GM12878 (cell line): ENCODE results near the gene DMRTC2. TPM values are rescaled to one million over a fixed set of nuclear protein-coding genes. Genes with fewer than 3 reads are reported as not detected.

Experiments
- ATF2 ChIP-seq: IDR thresholded peaks from 2 replicates; pipeline ENCODE4 v1.6.1; 2012; ENCODE audit warnings: low read length, inconsistent platforms
- BCL11A ChIP-seq: IDR thresholded peaks from 2 replicates; pipeline ENCODE4 v1.6.1; 2011; ENCODE audit warnings: low read depth, low read length
- BHLHE40 ChIP-seq, 2 experiments: fragments of 450-650 bp in 1 of 2; IDR thresholded peaks; 2 replicates each; pipeline ENCODE4 v1.6.1; 2011 to 2017; ENCODE audit warnings: low read depth in 2 of 2, borderline replicate concordance in 1 of 2, improper control_type of control experiment in 1 of 2, low read length in 1 of 2, mild to moderate bottlenecking in 1 of 2
- CBX3 ChIP-seq: fragments of 200-600 bp; sonication (generic); IDR thresholded peaks from 2 replicates; pipeline ENCODE4 v1.6.1; 2016; ENCODE audit warnings: low read depth, borderline replicate concordance
- ELK1 ChIP-seq: IDR thresholded peaks from 2 replicates; pipeline ENCODE4 v1.6.1; 2012; ENCODE audit warnings: low read depth, low read length, improper control_type of control experiment
- FOXK2 ChIP-seq: fragments of 450-650 bp; IDR thresholded peaks from 2 replicates; pipeline ENCODE4 v1.6.1; 2017; ENCODE audit warnings: mild to moderate bottlenecking, moderate library complexity
- GATAD2B ChIP-seq: fragments of 450-650 bp; conservative IDR thresholded peaks from 2 replicates; pipeline ENCODE4 v1.6.1; 2017; ENCODE audit warnings: low read depth, mild to moderate bottlenecking, moderate library complexity
- HCFC1 ChIP-seq: fragments of 150-350 bp; IDR thresholded peaks from 2 replicates; pipeline ENCODE4 v1.6.1; 2014; ENCODE audit warnings: low read length
- HDAC6 ChIP-seq: fragments of 200-600 bp; sonication (generic); IDR thresholded peaks from one replicate; pipeline ENCODE4 v1.8.0; 2017; ENCODE audit warnings: antibody characterized with exemption; ENCODE audit not compliant: unreplicated experiment
- MTA3 ChIP-seq: IDR thresholded peaks from 2 replicates; pipeline ENCODE4 v1.6.1; 2012; ENCODE audit warnings: low read length, inconsistent platforms, borderline replicate concordance
- NFIC ChIP-seq: IDR thresholded peaks from 2 replicates; pipeline ENCODE4 v1.6.1; 2012; ENCODE audit warnings: low read depth, mild to moderate bottlenecking, inconsistent platforms, low read length, moderate library complexity
- PKNOX1 ChIP-seq: fragments of 450-650 bp; IDR thresholded peaks from 2 replicates; pipeline ENCODE4 v1.6.1; 2016; ENCODE audit warnings: mild to moderate bottlenecking
- RELB ChIP-seq: fragments of 450-650 bp; IDR thresholded peaks from 2 replicates; pipeline ENCODE4 v1.6.1; 2017; ENCODE audit warnings: low read depth, mild to moderate bottlenecking, moderate library complexity
- ZNF207 ChIP-seq: fragments of 450-650 bp; IDR thresholded peaks from 2 replicates; pipeline ENCODE4 v1.6.1; 2014; ENCODE audit warnings: antibody characterized with exemption, mild to moderate bottlenecking, borderline replicate concordance
- ZSCAN29 ChIP-seq: fragments of 450-650 bp; IDR thresholded peaks from 2 replicates; pipeline ENCODE4 v1.6.1; 2017; ENCODE audit warnings: mild to moderate bottlenecking, moderate library complexity
- polyA plus RNA-seq, 11 experiments: library from polyadenylated mRNA; depleted of rRNA in 4 of 11; unstranded in 6 of 11; stranded (reverse) in 5 of 11; fragments of >200 nt; fragmentation: Nextera tagmentation in 4 of 11; fragmentation: Illumina TruSeq in 1 of 11; extraction: Ambion mirVana in 4 of 11; extraction: Trizol in 1 of 11; gene quantifications; 1 replicate in 1 of 11; 2 replicates in 10 of 11; pipeline versions ENCODE4 v1.2.1 to v1.2.3, GENCODE V29; 2011 to 2016; ENCODE audit warnings: inconsistent platforms in 2 of 11, missing spikeins in 2 of 11, low read depth in 1 of 11
- total RNA-seq, 4 experiments: library from RNA; depleted of rRNA in 3 of 4; stranded (reverse); fragments of >200 nt in 3 of 4; fragmentation: Illumina TruSeq in 1 of 4; extraction: Trizol in 1 of 4; gene quantifications; 2 replicates each; pipeline versions ENCODE4 v1.2.1 to v1.2.3, GENCODE V29; 2013 to 2021
- TF ChIP-seq, protein P1 (sequence below): fragments of 450-650 bp; IDR thresholded peaks from 2 replicates; pipeline ENCODE4 v1.6.1; 2017; ENCODE audit warnings: mild to moderate bottlenecking
- TF ChIP-seq, protein P2 (sequence below): fragments of 450-650 bp; IDR thresholded peaks from 2 replicates; pipeline ENCODE4 v1.6.1; 2017; ENCODE audit warnings: mild to moderate bottlenecking, moderate library complexity

DMRTC2 gene
- total and polyA plus RNA-seq, 10 of the 15 experiments (the other 5 are each of a cell fraction or from before 2014, with no cell fraction given) = not detected

DNA sequence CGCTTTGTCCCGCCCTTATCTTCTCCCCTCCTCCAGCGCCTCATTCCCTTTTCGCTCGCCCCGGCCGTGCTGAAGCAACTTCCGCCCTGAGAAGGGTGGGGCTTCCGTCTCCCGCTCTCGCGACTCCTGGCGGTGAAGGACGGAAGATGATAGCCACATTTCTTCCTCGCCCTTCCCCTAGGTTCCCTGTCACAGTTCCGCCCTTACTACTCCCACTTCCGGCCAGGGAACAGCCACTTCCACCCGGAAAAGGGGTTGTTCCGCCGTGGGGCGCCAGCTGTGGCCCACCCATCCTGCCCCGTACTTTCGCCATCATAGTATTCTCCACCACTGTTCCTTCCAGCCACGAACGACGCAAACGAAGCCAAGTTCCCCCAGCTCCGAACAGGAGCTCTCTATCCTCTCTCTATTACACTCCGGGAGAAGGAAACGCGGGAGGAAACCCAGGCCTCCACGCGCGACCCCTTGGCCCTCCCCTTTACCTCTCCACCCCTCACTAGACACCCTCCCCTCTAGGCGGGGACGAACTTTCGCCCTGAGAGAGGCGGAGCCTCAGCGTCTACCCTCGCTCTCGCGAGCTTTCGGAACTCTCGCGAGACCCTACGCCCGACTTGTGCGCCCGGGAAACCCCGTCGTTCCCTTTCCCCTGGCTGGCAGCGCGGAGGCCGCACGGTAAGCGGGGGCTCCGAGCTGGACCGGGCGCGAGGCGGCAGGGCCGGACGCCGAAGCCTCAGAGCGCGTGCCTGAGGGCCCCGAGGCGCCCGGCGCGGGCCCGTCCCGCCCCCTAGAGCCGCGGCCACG, 15.0 kb downstream of the DMRTC2 start, which contains the start of gene RPS19 (continued):
- TF ChIP-seq BHLHE40 (IDR thresholded peaks at IDR 0.05; ENCODE audit: borderline replicate concordance in 1 of 2, low read depth in 2 of 2, low read length in 1 of 2) = peak; percentile 85 to 97
- TF ChIP-seq GATAD2B = peak; percentile 78
- TF ChIP-seq ATF2 = peak; percentile 40; the same call in 1 of the 2 replicates
- peak; percentile 96 for TF ChIP-seq RELB
- TF ChIP-seq, protein P1, sequence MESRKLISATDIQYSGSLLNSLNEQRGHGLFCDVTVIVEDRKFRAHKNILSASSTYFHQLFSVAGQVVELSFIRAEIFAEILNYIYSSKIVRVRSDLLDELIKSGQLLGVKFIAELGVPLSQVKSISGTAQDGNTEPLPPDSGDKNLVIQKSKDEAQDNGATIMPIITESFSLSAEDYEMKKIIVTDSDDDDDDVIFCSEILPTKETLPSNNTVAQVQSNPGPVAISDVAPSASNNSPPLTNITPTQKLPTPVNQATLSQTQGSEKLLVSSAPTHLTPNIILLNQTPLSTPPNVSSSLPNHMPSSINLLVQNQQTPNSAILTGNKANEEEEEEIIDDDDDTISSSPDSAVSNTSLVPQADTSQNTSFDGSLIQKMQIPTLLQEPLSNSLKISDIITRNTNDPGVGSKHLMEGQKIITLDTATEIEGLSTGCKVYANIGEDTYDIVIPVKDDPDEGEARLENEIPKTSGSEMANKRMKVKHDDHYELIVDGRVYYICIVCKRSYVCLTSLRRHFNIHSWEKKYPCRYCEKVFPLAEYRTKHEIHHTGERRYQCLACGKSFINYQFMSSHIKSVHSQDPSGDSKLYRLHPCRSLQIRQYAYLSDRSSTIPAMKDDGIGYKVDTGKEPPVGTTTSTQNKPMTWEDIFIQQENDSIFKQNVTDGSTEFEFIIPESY = peak; percentile 28; the same call in 1 of the 2 replicates
- peak; percentile 45; the same call in 1 of the 2 replicates for TF ChIP-seq ZNF207
- TF ChIP-seq BCL11A = no peak
- peak; percentile 87 for TF ChIP-seq ELK1
- no peak for TF ChIP-seq HDAC6
- TF ChIP-seq PKNOX1 = peak; percentile 83
- TF ChIP-seq FOXK2 = no peak
- TF ChIP-seq CBX3 = no peak
- peak; percentile 91 for TF ChIP-seq HCFC1
- no peak for TF ChIP-seq MTA3
- TF ChIP-seq, protein P2, sequence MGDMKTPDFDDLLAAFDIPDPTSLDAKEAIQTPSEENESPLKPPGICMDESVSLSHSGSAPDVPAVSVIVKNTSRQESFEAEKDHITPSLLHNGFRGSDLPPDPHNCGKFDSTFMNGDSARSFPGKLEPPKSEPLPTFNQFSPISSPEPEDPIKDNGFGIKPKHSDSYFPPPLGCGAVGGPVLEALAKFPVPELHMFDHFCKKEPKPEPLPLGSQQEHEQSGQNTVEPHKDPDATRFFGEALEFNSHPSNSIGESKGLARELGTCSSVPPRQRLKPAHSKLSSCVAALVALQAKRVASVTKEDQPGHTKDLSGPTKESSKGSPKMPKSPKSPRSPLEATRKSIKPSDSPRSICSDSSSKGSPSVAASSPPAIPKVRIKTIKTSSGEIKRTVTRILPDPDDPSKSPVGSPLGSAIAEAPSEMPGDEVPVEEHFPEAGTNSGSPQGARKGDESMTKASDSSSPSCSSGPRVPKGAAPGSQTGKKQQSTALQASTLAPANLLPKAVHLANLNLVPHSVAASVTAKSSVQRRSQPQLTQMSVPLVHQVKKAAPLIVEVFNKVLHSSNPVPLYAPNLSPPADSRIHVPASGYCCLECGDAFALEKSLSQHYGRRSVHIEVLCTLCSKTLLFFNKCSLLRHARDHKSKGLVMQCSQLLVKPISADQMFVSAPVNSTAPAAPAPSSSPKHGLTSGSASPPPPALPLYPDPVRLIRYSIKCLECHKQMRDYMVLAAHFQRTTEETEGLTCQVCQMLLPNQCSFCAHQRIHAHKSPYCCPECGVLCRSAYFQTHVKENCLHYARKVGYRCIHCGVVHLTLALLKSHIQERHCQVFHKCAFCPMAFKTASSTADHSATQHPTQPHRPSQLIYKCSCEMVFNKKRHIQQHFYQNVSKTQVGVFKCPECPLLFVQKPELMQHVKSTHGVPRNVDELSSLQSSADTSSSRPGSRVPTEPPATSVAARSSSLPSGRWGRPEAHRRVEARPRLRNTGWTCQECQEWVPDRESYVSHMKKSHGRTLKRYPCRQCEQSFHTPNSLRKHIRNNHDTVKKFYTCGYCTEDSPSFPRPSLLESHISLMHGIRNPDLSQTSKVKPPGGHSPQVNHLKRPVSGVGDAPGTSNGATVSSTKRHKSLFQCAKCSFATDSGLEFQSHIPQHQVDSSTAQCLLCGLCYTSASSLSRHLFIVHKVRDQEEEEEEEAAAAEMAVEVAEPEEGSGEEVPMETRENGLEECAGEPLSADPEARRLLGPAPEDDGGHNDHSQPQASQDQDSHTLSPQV = peak; percentile 79; the same call in 1 of the 2 replicates
- peak; percentile 72; the same call in 1 of the 2 replicates for TF ChIP-seq ZSCAN29
- no peak for TF ChIP-seq NFIC
